KBM-7 (cell line): ENCODE data around the gene PHRF1.

Experiments
- DNase-seq: peaks from one replicate; pipeline ENCODE4 v3.0.0-alpha.2; 2015
- in situ Hi-C: fragments of 300-500 bp; cut with MboI; formaldehyde crosslinking; loops from 2 replicates; pipeline ENCODE4 v1.14.3; 2020; ENCODE audit warnings: low sequenced_read_pairs, low pct_unique_long_range_greater_than_20kb, mixed read lengths

PHRF1 gene

GRCh38 chr11:555227-555779 is 21.0 kb upstream of the PHRF1 start:
- in situ Hi-C loops = no loop called here
- no peak for DNase-seq

GRCh38 chr11:555780-556661 is 20.2 kb upstream of the PHRF1 start:
- in situ Hi-C loops = no loop called here
- no peak for DNase-seq

- in situ Hi-C loops = no loop called here
- DNase-seq = no peak
These were observed 19.5 kb upstream of the PHRF1 start for GRCh38 chr11:556662-557256.

GRCh38 chr11:557328-558132 is 18.7 kb upstream of the PHRF1 start:
- in situ Hi-C loops = no loop called here
- DNase-seq = no peak

GRCh38 chr11:558503-558902 is 17.8 kb upstream of the PHRF1 start:
- in situ Hi-C loops = no loop called here

GRCh38 chr11:559020-559620 is 17.1 kb upstream of the PHRF1 start:
- in situ Hi-C loops = no loop called here
- DNase-seq = no peak

More at GRCh38 chr11:558503-558902, 17.8 kb upstream of the PHRF1 start:
- DNase-seq = no peak

- no peak for DNase-seq
- in situ Hi-C loops = no loop called here
These were observed 16.5 kb upstream of the PHRF1 start for GRCh38 chr11:559712-560304.

- DNase-seq = peak; percentile 79
- in situ Hi-C loops = no loop called here
These were observed 15.7 kb upstream of the PHRF1 start, which contains the start of the genes LMNTD2 and RASSF7 for GRCh38 chr11:560305-561147. LMNTD2 (minus strand) TSS chr11:560738; CDS start chr11:560716, 22 bp downstream. RASSF7 (plus strand) TSS chr11:560970; CDS start chr11:561769, 799 bp downstream.

- in situ Hi-C loops = no loop called here
- peak; percentile 60 for DNase-seq
These were observed 14.9 kb upstream of the PHRF1 start for GRCh38 chr11:561148-562003.

GRCh38 chr11:562046-562645 is 14.1 kb upstream of the PHRF1 start:
- in situ Hi-C loops = no loop called here
- no peak for DNase-seq

- in situ Hi-C loops = no loop called here
- no peak for DNase-seq
These were observed 13.0 kb upstream of the PHRF1 start for GRCh38 chr11:563066-563811.

GRCh38 chr11:563812-564578 is 12.3 kb upstream of the PHRF1 start:
- in situ Hi-C loops = no loop called here
- no peak for DNase-seq

- in situ Hi-C loops = no loop called here
These were observed 10.3 kb upstream of the PHRF1 start for GRCh38 chr11:565921-566509.

GRCh38 chr11:567011-567628 is 9.2 kb upstream of the PHRF1 start:
- no peak for DNase-seq
- in situ Hi-C loops = no loop called here

More at GRCh38 chr11:565921-566509, 10.3 kb upstream of the PHRF1 start:
- DNase-seq = no peak
